Measurements from ENCODE around the gene FKBP1A.

DNA sequence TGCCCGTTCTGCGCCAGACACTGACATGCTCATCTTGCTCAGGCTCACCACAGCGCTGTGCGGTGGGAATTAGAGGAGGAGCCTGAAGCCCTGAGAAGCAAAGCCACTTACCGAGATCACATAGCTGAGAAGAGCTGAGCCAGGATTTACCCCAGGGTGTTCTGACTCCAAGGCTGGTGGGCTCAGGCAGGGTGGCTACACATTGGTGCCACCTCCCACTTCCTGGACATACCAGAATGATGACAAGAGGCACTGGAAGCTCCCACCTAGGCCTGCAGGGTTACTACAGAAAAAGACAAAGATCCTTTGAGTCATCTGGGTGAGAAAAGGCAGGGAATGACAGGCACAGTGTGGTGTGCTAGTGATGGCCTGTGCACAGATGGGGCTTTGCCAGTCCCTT is 24.4 kb upstream of the FKBP1A start:
- TF ChIP-seq, protein P1, sequence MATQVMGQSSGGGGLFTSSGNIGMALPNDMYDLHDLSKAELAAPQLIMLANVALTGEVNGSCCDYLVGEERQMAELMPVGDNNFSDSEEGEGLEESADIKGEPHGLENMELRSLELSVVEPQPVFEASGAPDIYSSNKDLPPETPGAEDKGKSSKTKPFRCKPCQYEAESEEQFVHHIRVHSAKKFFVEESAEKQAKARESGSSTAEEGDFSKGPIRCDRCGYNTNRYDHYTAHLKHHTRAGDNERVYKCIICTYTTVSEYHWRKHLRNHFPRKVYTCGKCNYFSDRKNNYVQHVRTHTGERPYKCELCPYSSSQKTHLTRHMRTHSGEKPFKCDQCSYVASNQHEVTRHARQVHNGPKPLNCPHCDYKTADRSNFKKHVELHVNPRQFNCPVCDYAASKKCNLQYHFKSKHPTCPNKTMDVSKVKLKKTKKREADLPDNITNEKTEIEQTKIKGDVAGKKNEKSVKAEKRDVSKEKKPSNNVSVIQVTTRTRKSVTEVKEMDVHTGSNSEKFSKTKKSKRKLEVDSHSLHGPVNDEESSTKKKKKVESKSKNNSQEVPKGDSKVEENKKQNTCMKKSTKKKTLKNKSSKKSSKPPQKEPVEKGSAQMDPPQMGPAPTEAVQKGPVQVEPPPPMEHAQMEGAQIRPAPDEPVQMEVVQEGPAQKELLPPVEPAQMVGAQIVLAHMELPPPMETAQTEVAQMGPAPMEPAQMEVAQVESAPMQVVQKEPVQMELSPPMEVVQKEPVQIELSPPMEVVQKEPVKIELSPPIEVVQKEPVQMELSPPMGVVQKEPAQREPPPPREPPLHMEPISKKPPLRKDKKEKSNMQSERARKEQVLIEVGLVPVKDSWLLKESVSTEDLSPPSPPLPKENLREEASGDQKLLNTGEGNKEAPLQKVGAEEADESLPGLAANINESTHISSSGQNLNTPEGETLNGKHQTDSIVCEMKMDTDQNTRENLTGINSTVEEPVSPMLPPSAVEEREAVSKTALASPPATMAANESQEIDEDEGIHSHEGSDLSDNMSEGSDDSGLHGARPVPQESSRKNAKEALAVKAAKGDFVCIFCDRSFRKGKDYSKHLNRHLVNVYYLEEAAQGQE (IDR thresholded peaks at IDR 0.05; ENCODE audit: low read depth) = no peak
- TF ChIP-seq CREB1 (IDR thresholded peaks at IDR 0.05; ENCODE audit: low read depth) = no peak
- TF ChIP-seq, protein P2, sequence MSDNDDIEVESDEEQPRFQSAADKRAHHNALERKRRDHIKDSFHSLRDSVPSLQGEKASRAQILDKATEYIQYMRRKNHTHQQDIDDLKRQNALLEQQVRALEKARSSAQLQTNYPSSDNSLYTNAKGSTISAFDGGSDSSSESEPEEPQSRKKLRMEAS (IDR thresholded peaks at IDR 0.05) = no peak
- no peak for TF ChIP-seq FOXM1 (IDR thresholded peaks at IDR 0.05; ENCODE audit: borderline replicate concordance, low read depth)
- TF ChIP-seq RAD21 (IDR thresholded peaks at IDR 0.05; ENCODE audit: low read depth) = no peak
- no peak for TF ChIP-seq YY1 (IDR thresholded peaks at IDR 0.05; ENCODE audit: low read depth)
- no peak for TF ChIP-seq TEAD4 (IDR thresholded peaks at IDR 0.05)
- TF ChIP-seq, protein P3, sequence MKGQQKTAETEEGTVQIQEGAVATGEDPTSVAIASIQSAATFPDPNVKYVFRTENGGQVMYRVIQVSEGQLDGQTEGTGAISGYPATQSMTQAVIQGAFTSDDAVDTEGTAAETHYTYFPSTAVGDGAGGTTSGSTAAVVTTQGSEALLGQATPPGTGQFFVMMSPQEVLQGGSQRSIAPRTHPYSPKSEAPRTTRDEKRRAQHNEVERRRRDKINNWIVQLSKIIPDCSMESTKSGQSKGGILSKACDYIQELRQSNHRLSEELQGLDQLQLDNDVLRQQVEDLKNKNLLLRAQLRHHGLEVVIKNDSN (IDR thresholded peaks at IDR 0.05) = no peak
- TF ChIP-seq TCF12 (IDR thresholded peaks at IDR 0.05; ENCODE audit: low read depth) = no peak
- TF ChIP-seq CEBPB (IDR thresholded peaks at IDR 0.05) = no peak
- TF ChIP-seq EP300 (IDR thresholded peaks at IDR 0.05; ENCODE audit: borderline replicate concordance) = no peak
- no peak for TF ChIP-seq TAF1 (IDR thresholded peaks at IDR 0.05; ENCODE audit: low read depth)
- no peak for TF ChIP-seq NFIC (IDR thresholded peaks at IDR 0.05)
- TF ChIP-seq EGR1 (IDR thresholded peaks at IDR 0.05) = no peak

All from Ishikawa (cell line).